CD14-positive monocyte (primary cell): Measurements from ENCODE around the gene PPP1R9B. TPM values are rescaled to one million over a fixed set of nuclear protein-coding genes. Genes with fewer than 3 reads are reported as not detected.

ENCODE experiments used
- DNase-seq, 3 donors: peaks; one replicate each; pipeline ENCODE4 v3.0.0-alpha.2; 2011 to 2022
- H2AFZ ChIP-seq: 2 replicates; pipeline ENCODE4 v1.6.0; 2012; ENCODE audit warnings: mild to moderate bottlenecking, low read depth, low read length, inconsistent platforms; ENCODE audit not compliant: insufficient read depth, poor library complexity, severe bottlenecking
- H3K27ac ChIP-seq, 2 donors: 1 replicate in 1 of 2; 2 replicates in 1 of 2; pipeline ENCODE4 v1.5.1; 2012 to 2013; ENCODE audit warnings: low read length in 2 of 2, control low read depth in 1 of 2, inconsistent platforms in 1 of 2, low read depth in 1 of 2, mild to moderate bottlenecking in 1 of 2
- H3K27me3 ChIP-seq, 2 donors: one replicate each; pipeline versions ENCODE4 v1.6.0 to v1.6.1; 2011 to 2013; ENCODE audit warnings: low read length in 2 of 2; ENCODE audit not compliant: control insufficient read depth in 2 of 2, insufficient read depth in 2 of 2
- H3K36me3 ChIP-seq, 2 donors: replicated peaks in 1 of 2; 1 replicate in 1 of 2; 2 replicates in 1 of 2; pipeline versions ENCODE4 v1.5.1 to v1.6.1; 2012 to 2013; ENCODE audit warnings: low read length in 2 of 2, control low read depth in 1 of 2, inconsistent platforms in 1 of 2, mild to moderate bottlenecking in 1 of 2; ENCODE audit not compliant: insufficient read depth in 2 of 2, control insufficient read depth in 1 of 2
- H3K4me1 ChIP-seq, 2 donors: 1 replicate in 1 of 2; 2 replicates in 1 of 2; pipeline versions ENCODE4 v1.5.1 to v1.6.1; 2012 to 2013; ENCODE audit warnings: low read length in 2 of 2, control low read depth in 1 of 2, inconsistent platforms in 1 of 2, mild to moderate bottlenecking in 1 of 2, moderate library complexity in 1 of 2; ENCODE audit not compliant: insufficient read depth in 2 of 2, control insufficient read depth in 1 of 2
- H3K4me2 ChIP-seq: replicated peaks from 2 replicates; pipeline ENCODE3; 2012; ENCODE audit warnings: low read length, moderate library complexity, mild to moderate bottlenecking; ENCODE audit not compliant: poor library complexity, severe bottlenecking; ENCODE audit errors: extremely low read depth
- H3K4me3 ChIP-seq, 3 experiments: fragments of 200-600 bp in 1 of 3; sonication (generic) in 1 of 3; replicated peaks in 1 of 3; 1 replicate in 2 of 3; 2 replicates in 1 of 3; pipeline ENCODE4 v1.5.1; 2011 to 2013; ENCODE audit warnings: low read length in 3 of 3, mild to moderate bottlenecking in 3 of 3, control low read depth in 2 of 3, low read depth in 2 of 3, inconsistent platforms in 1 of 3, moderate library complexity in 1 of 3
- H3K79me2 ChIP-seq: 2 replicates; pipeline ENCODE4 v1.6.0; 2012; ENCODE audit warnings: mild to moderate bottlenecking, control low read depth, inconsistent platforms, low read length, moderate library complexity; ENCODE audit not compliant: insufficient read depth
- H3K9ac ChIP-seq: 2 replicates; pipeline ENCODE4 v1.6.0; 2017; ENCODE audit warnings: low read length, mild to moderate bottlenecking; ENCODE audit not compliant: insufficient read depth, poor library complexity, severe bottlenecking
- H3K9me3 ChIP-seq, 2 donors: replicated peaks in 1 of 2; 1 replicate in 1 of 2; 2 replicates in 1 of 2; pipeline versions ENCODE4 v1.5.1 to v1.6.1; 2012 to 2013; ENCODE audit warnings: low read length in 2 of 2, control low read depth in 1 of 2; ENCODE audit not compliant: control insufficient read depth in 1 of 2, insufficient read depth in 1 of 2
- H4K20me1 ChIP-seq: 2 replicates; pipeline ENCODE4 v1.6.0; 2012; ENCODE audit warnings: mild to moderate bottlenecking, low read length, control low read depth, moderate library complexity; ENCODE audit not compliant: insufficient read depth
- H3K27ac Mint-ChIP-seq, 7 donors: one replicate each; pipeline ENCODE4 v1.8.0; 2020; ENCODE audit warnings: mild to moderate bottlenecking in 7 of 7, mixed read lengths in 7 of 7, moderate library complexity in 6 of 7, inconsistent platforms in 2 of 7
- H3K27me3 Mint-ChIP-seq, 3 donors: one replicate each; pipeline ENCODE4 v1.8.0; 2021 to 2022; ENCODE audit warnings: low read depth in 3 of 3, mild to moderate bottlenecking in 3 of 3, mixed read lengths in 3 of 3, moderate library complexity in 3 of 3, inconsistent platforms in 1 of 3
- H3K36me3 Mint-ChIP-seq, 2 donors: one replicate each; pipeline ENCODE4 v1.8.0; 2020; ENCODE audit warnings: mixed read lengths in 2 of 2, inconsistent platforms in 1 of 2, mild to moderate bottlenecking in 1 of 2
- H3K4me1 Mint-ChIP-seq: one replicate; pipeline ENCODE4 v1.8.0; 2020; ENCODE audit warnings: mild to moderate bottlenecking, mixed read lengths
- H3K4me3 Mint-ChIP-seq, 2 donors: one replicate each; pipeline ENCODE4 v1.8.0; 2020; ENCODE audit warnings: mild to moderate bottlenecking in 2 of 2, mixed read lengths in 2 of 2, moderate library complexity in 1 of 2
- H3K9me3 Mint-ChIP-seq, 7 donors: one replicate each; pipeline ENCODE4 v1.8.0; 2020 to 2022; ENCODE audit warnings: mixed read lengths in 7 of 7, mild to moderate bottlenecking in 6 of 7, moderate library complexity in 6 of 7, inconsistent platforms in 2 of 7
- CTCF ChIP-seq: fragments of 200-600 bp; IDR thresholded peaks from one replicate; pipeline ENCODE4 v1.8.0; 2022; ENCODE audit warnings: antibody characterized with exemption, mild to moderate bottlenecking
- WGBS: methylation state at CpG from one replicate; pipeline ENCODE4 v1.1.5; 2013; ENCODE audit warnings: missing lambda C conversion rate; ENCODE audit not compliant: insufficient coverage; 5-methylcytosine and 5-hydroxymethylcytosine counted together
- intact Hi-C, 2 donors: fragments of 100-400 bp; cut with micrococcal nuclease; formaldehyde crosslinking; loops; one replicate each; pipeline versions ENCODE4 v1.15.0 to v1.15.1; 2023
- polyA plus RNA-seq, 3 donors: library from polyadenylated mRNA; depleted of rRNA in 1 of 3; unstranded in 2 of 3; stranded (reverse) in 1 of 3; fragments of 300-500 nt in 2 of 3; fragments of >200 nt in 1 of 3; fragmentation: Illumina TruSeq in 2 of 3; gene quantifications; 1 replicate in 2 of 3; 2 replicates in 1 of 3; pipeline ENCODE4 v1.2.3, GENCODE V29; 2012 to 2021

The PPP1R9B gene
- polyA plus RNA-seq, 3 donors = 0.61 to 86.9 (median 1.3) TPM

GRCh38 chr17:50095626-50096037 is 54.8 kb downstream of the PPP1R9B start:
- peak overlapping the region; percentile 50 to 91 (median 82) for H3K27ac Mint-ChIP-seq
- H3K9me3 Mint-ChIP-seq = no peaks in the 10 kb centered on the region
- Histone ChIP-seq H3K27ac (peak overlapping the region in 1 of 2 donors; percentile 69), H3K9me3 (no peaks in the 10 kb centered on the region), H3K79me2 (peaks cover 7% of the 10 kb centered on the region), H4K20me1 (no peaks in the 10 kb centered on the region), H3K36me3 (peaks cover 14 to 15% of the 10 kb centered on the region in 2 donors), H3K9ac (peak overlapping the region; percentile 54), H3K4me2 (peak overlapping the region; percentile 100), H2AFZ (peak overlapping the region; percentile 95), H3K27me3 (no peaks in the 10 kb centered on the region), H3K4me1 (peaks cover 16 to 23% of the 10 kb centered on the region in 2 donors), H3K4me3 (peak overlapping the region; percentile 66 to 89 (median 80))
- intact Hi-C loops = loop anchor here in 1 of 2 donors (1.0 kb wide), 1 partner anchor 53 kb away; no protein-coding TSS in a partner anchor
- peak overlapping the region; percentile 93 to 99 for H3K4me3 Mint-ChIP-seq
- TF ChIP-seq CTCF = no peak
- peaks cover 4 to 9% (median 4%) of the 10 kb centered on the region in 3 donors for H3K27me3 Mint-ChIP-seq
- no peak for DNase-seq
- peaks cover 19 to 26% of the 10 kb centered on the region in 2 donors for H3K36me3 Mint-ChIP-seq
- 0% methylated on average over 9 of the region's 12 CpGs for WGBS
- H3K4me1 Mint-ChIP-seq = peaks cover 24% of the 10 kb centered on the region

- peaks cover 16 to 23% of the 10 kb centered on the region in 2 donors for H3K4me1 ChIP-seq
- H3K36me3 ChIP-seq = peaks cover 14 to 15% of the 10 kb centered on the region in 2 donors
- no peaks in the 10 kb centered on the region for H3K27me3 ChIP-seq
- peaks cover 7% of the 10 kb centered on the region for H3K79me2 ChIP-seq
- peak within 1 kb of the TSS; percentile 54 for H3K9ac ChIP-seq
- peak; percentile 93 to 94 (median 93) for DNase-seq
- H3K36me3 Mint-ChIP-seq = peaks cover 14 to 22% of the 10 kb centered on the region in 2 donors
- H3K9me3 Mint-ChIP-seq = no peaks in the 10 kb centered on the region
- no peaks in the 10 kb centered on the region for H4K20me1 ChIP-seq
- intact Hi-C loops = loop anchor here in 1 of 2 donors (1.0 kb wide), 1 partner anchor 53 kb away; no protein-coding TSS in a partner anchor
- H3K4me1 Mint-ChIP-seq = peaks cover 24% of the 10 kb centered on the region
- H3K4me3 ChIP-seq = peak within 1 kb of the TSS; percentile 80 to 89 (median 88)
- peak within 1 kb of the TSS; percentile 95 for H2AFZ ChIP-seq
- peak within 1 kb of the TSS; percentile 41 to 70 for H3K27ac ChIP-seq
- peak within 1 kb of the TSS; percentile 93 to 99 for H3K4me3 Mint-ChIP-seq
- H3K9me3 ChIP-seq = no peaks in the 10 kb centered on the region
- peaks cover 4 to 9% (median 4%) of the 10 kb centered on the region in 3 donors for H3K27me3 Mint-ChIP-seq
- peak within 1 kb of the TSS; percentile 100 for H3K4me2 ChIP-seq
- peak within 1 kb of the TSS; percentile 82 to 93 (median 89) for H3K27ac Mint-ChIP-seq
- WGBS = under 1% methylated on average over 66 of the region's 68 CpGs
- TF ChIP-seq CTCF = no peak
Measured at GRCh38 chr17:50094753-50095619, 55.5 kb downstream of the PPP1R9B start, which contains the start of gene PDK2. TSS of gene PDK2 (plus strand) at chr17:50095351. CDS start at chr17:50095436, 85 bp downstream.
